Lung (tissue), 12 donors: ENCODE data around the gene MRO. TPM values are rescaled to one million over a fixed set of nuclear protein-coding genes. Genes with fewer than 3 reads are reported as not detected.

Source experiments
- ATAC-seq: fragments of 200-7000 bp; cut with Tn5 transposase; one replicate; pipeline ENCODE4 v1.9.1; 2020; ENCODE audit warnings: moderate number of reproducible peaks; ENCODE audit not compliant: insufficient read depth, low FRiP score
- DNase-seq, 3 donors: peaks; one replicate each; pipeline ENCODE4 v3.0.0-alpha.2; 2013 to 2017
- H3K27ac ChIP-seq, 2 donors: one replicate each; pipeline ENCODE4 v1.5.1; 2013; ENCODE audit warnings: mild to moderate bottlenecking in 2 of 2, moderate library complexity in 2 of 2, control low read depth in 1 of 2, inconsistent platforms in 1 of 2, low read depth in 1 of 2, low read length in 1 of 2
- H3K27me3 ChIP-seq, 3 donors: one replicate each; pipeline ENCODE4 v1.5.1; 2013; ENCODE audit warnings: low read length in 2 of 3; ENCODE audit not compliant: control insufficient read depth in 3 of 3, insufficient read depth in 3 of 3
- H3K36me3 ChIP-seq, 4 donors: one replicate each; pipeline ENCODE4 v1.5.1; 2013; ENCODE audit warnings: low read length in 4 of 4, mild to moderate bottlenecking in 1 of 4, moderate library complexity in 1 of 4; ENCODE audit not compliant: control insufficient read depth in 4 of 4, insufficient read depth in 4 of 4
- H3K4me1 ChIP-seq, 5 donors: one replicate each; pipeline ENCODE4 v1.5.1; 2013; ENCODE audit warnings: low read length in 5 of 5, mild to moderate bottlenecking in 2 of 5, moderate library complexity in 1 of 5; ENCODE audit not compliant: control insufficient read depth in 5 of 5, insufficient read depth in 5 of 5
- H3K4me3 ChIP-seq: one replicate; pipeline ENCODE4 v1.5.1; 2013; ENCODE audit warnings: mild to moderate bottlenecking, control low read depth, moderate library complexity
- H3K9ac ChIP-seq, 2 donors: one replicate each; pipeline ENCODE4 v1.5.1; 2013; ENCODE audit warnings: low read length in 2 of 2, control low read depth in 1 of 2; ENCODE audit not compliant: insufficient read depth in 1 of 2
- H3K9me3 ChIP-seq, 4 donors: one replicate each; pipeline ENCODE4 v1.5.1; 2013; ENCODE audit warnings: low read length in 3 of 4, mild to moderate bottlenecking in 1 of 4, moderate library complexity in 1 of 4; ENCODE audit not compliant: control insufficient read depth in 4 of 4, insufficient read depth in 3 of 4
- CTCF ChIP-seq: IDR thresholded peaks from 2 replicates; pipeline ENCODE4 v1.5.1; 2012; ENCODE audit warnings: mild to moderate bottlenecking; ENCODE audit errors: control extremely low read depth, extremely low read depth
- WGBS, 2 donors: extraction: QIAGEN DNeasy Blood & Tissue Kit; methylation state at CpG; one replicate each; pipeline ENCODE4 v1.1.7; 2013; 5-methylcytosine and 5-hydroxymethylcytosine counted together
- polyA plus RNA-seq, 2 donors: library from polyadenylated mRNA; stranded (reverse); fragments of 200-250 nt; gene quantifications; one replicate each; pipeline ENCODE4 v1.2.1, GENCODE V29; 2013
- total RNA-seq, 2 donors: library from RNA; depleted of rRNA in 1 of 2; stranded (reverse); fragments of >200 nt in 1 of 2; gene quantifications; one replicate each; pipeline ENCODE4 v1.2.1, GENCODE V29; 2014 to 2021
- donor health status: control.
- donor health status: control.
- donor health status: Bipolar disorder and iron deficiency.
- donor health status: healthy.
- donor health status: DM: yes; HTN: yes; CAD: no.

The MRO gene
- total and polyA plus RNA-seq, 4 donors, result 0.05 to 0.71 (median 0.22) TPM

DNA sequence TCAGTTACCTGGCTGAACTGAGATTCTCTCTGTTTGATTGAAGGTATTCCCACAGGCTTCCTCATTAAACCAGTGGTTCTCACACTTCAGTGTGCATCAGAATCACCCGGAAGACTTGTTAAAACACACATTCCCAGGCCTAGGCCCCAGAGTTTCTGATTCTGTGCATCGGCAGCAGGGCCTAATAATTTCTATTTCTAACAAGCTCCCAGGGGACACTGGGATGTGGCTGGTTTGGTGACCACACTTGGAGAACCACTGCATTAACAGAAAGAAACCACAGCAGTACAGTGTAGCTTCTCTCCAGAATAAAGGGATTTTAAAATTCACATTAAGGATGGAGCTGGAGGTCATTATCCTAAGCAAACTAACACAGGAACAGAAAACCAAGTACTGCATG lies 6.5 kb downstream of the MRO start:
- H3K9ac ChIP-seq, result no peak overlapping the region
- no peaks in the 10 kb centered on the region for H3K9me3 ChIP-seq
- H3K4me1 ChIP-seq, result peaks cover 0 to 9% (median 0%) of the 10 kb centered on the region in 5 donors
- H3K27ac ChIP-seq, result no peak overlapping the region
- H3K27me3 ChIP-seq, result no peaks in the 10 kb centered on the region
- H3K4me3 ChIP-seq, result no peak overlapping the region
- no peak for ATAC-seq
- no peaks in the 10 kb centered on the region for H3K36me3 ChIP-seq
- WGBS, 2 donors, result 93 to 97% methylated on average over 2 of the region's 2 CpGs
- DNase-seq, result no peak
- no peak for TF ChIP-seq CTCF

DNA sequence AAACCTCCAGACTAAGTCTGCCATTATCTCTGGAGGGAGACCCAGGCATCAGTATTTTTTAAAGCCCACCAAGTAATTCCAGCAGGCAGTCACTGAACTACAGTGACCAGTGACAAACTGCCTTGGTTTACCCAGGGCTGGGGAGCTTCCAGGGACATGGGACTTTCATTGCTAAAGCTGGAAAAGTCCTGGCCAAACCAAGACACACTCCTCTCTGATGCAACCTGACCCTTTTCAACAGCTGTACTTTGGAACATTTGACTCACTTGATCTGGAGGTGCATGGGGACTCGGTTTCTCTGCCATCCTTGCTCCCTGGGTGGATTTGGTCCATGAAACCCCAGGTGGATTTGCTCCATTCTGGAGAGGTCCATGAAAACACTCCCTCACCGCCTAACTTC lies 7.0 kb downstream of the MRO start:
- no peak for TF ChIP-seq CTCF

GRCh38 chr18:50807176-50807575 lies 12.6 kb downstream of the MRO start:
- no peak for ATAC-seq
- H3K4me3 ChIP-seq, result no peak overlapping the region
- WGBS, 2 donors, result 69 to 86% methylated on average over 2 of the region's 2 CpGs
- no peak for TF ChIP-seq CTCF
- no peaks in the 10 kb centered on the region for H3K9me3 ChIP-seq
- no peaks in the 10 kb centered on the region for H3K4me1 ChIP-seq
- H3K27ac ChIP-seq, result no peak overlapping the region
- H3K27me3 ChIP-seq, result peaks cover 0 to 18% (median 0%) of the 10 kb centered on the region in 3 donors
- DNase-seq, result no peak
- H3K36me3 ChIP-seq, result no peaks in the 10 kb centered on the region
- no peak overlapping the region for H3K9ac ChIP-seq

More for the DNA sequence above, 7.0 kb downstream of the MRO start:
- DNase-seq (no peak), ATAC-seq (no peak)
- H3K4me3 ChIP-seq, result no peak overlapping the region
- no peaks in the 10 kb centered on the region for H3K27me3 ChIP-seq
- H3K9ac ChIP-seq, result no peak overlapping the region
- no peak overlapping the region for H3K27ac ChIP-seq
- WGBS, 2 donors, result 90 to 94% methylated on average over 2 of the region's 2 CpGs
- H3K4me1 ChIP-seq, result peaks cover 0 to 5% (median 0%) of the 10 kb centered on the region in 5 donors
- H3K9me3 ChIP-seq, result no peaks in the 10 kb centered on the region
- no peaks in the 10 kb centered on the region for H3K36me3 ChIP-seq

- Histone ChIP-seq H3K36me3 (no peaks in the 10 kb centered on the region), H3K27ac (no peak overlapping the region), H3K27me3 (peaks cover 0 to 18% (median 0%) of the 10 kb centered on the region in 3 donors), H3K9ac (no peak overlapping the region), H3K9me3 (no peaks in the 10 kb centered on the region), H3K4me3 (no peak overlapping the region), H3K4me1 (no peaks in the 10 kb centered on the region)
- DNase-seq (peak in 1 of 3 donors; percentile 25), ATAC-seq (no peak)
- WGBS, 2 donors, result 15 to 26% methylated on average over 15 of the region's 15 CpGs
- no peak for TF ChIP-seq CTCF
Observed at GRCh38 chr18:50806208-50806616, 13.6 kb downstream of the MRO start.
